NCI-H2081 treated with DMSO at 0.1 percent for 48 hours (cell line): ENCODE data around the gene RBMS1.
"Not testable (repeated sequence)": the region's sequence is repeated elsewhere in the genome, so short reads cannot be mapped to it uniquely, and the experiment has no call there.

Experiments
- DNase-seq: peaks from one replicate; lab custom pipeline; 2025; lab: John Stamatoyannopoulos, UW

The RBMS1 gene

DNA sequence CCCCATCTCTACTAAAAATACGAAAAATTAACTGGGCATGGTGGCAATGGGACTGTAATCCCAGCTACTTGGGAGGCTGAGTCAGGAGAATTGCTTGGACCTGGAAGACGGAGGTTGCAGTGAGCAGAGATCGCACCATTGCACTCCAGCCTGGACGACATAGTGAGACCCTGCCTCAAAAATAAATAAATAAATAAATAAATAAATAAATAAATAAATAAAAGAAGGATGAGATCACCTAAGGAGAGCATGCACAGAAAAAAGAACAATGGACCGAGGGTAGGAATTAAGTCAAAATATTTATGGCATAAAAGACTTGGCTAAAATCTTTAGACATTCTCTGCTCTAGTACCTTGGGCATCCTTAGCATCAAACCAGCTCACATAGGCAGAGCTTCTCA lies 8.9 kb upstream of the RBMS1 start:
- no peak for DNase-seq

DNA sequence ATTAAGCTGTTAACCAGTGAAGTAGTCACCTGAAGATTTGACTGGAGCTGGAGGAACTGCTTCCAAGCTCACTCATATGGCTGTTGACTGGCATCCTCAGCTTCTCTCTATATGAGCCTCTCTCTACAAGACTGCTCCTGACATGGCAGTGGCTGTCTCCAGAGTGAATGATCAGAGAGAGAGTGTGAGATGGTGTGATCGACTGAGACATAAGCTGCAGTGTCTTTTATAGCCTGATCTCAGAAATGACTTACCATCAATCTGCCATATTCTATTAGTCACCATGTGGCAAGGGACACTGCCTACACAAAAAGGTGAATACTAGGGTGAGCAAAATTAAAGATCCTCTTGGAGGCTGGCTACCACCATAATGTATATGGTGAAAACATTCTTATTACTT lies 7.8 kb upstream of the RBMS1 start:
- no peak for DNase-seq

DNA sequence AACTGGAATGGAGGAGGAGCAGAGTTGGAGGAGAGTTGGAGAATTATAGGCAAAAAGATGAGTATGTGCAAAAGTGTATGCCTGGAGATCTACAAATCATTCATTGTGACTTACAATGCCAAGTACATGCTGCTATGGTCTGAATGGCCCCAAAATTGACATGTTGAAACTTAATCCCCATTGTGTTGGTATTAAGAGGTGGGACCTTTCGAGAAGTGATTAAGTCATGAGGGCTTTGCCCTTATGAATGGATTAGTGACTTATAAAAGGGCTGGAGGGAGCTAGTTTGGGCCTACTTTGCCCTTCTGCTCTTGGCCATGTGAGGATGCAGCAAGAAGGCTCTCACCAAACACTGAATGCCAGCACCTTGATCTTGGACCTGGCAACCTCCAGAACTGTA lies 6.3 kb upstream of the RBMS1 start:
- no peak for DNase-seq

DNA sequence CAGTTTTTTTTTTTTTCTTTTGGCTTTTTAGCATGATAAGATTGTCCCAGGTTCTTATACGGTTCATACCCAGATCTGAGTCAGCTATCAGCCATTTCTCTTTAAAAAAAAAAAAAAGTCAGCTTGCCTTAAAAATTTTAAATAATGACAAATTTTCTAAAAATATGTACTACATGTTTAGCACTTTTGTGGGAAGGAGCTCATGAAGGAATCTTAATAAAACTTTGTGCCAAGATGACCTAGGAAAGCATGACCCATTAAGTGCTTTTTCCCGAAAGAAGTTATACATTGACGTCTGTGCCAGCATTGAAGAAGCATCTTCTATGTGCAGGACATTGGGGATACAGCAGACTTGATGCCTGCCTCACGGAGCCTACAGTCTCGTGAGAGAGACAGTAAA lies 4.5 kb upstream of the RBMS1 start:
- DNase-seq = no peak

DNA sequence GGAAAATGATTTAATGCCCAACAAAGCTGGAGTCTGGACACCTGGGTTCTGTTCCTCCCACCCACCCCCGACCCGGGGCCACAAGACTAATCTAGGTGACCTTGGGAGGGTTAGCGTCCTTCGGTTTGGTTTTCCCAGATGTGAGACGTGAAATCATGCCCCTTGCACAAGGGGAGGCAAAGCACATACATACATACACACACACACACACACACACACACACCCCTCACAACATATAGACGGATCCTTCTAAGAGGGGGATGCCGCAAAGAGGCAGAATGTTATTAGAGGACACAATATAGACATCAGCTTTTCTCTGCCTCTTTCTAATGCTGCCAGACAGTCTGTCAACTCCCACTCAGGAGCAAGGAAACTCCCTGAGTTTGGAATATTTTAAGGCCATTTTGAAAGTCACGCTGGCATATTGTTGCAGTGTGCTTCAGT lies 616 bp upstream of the RBMS1 start:
- DNase-seq = no peak

DNA sequence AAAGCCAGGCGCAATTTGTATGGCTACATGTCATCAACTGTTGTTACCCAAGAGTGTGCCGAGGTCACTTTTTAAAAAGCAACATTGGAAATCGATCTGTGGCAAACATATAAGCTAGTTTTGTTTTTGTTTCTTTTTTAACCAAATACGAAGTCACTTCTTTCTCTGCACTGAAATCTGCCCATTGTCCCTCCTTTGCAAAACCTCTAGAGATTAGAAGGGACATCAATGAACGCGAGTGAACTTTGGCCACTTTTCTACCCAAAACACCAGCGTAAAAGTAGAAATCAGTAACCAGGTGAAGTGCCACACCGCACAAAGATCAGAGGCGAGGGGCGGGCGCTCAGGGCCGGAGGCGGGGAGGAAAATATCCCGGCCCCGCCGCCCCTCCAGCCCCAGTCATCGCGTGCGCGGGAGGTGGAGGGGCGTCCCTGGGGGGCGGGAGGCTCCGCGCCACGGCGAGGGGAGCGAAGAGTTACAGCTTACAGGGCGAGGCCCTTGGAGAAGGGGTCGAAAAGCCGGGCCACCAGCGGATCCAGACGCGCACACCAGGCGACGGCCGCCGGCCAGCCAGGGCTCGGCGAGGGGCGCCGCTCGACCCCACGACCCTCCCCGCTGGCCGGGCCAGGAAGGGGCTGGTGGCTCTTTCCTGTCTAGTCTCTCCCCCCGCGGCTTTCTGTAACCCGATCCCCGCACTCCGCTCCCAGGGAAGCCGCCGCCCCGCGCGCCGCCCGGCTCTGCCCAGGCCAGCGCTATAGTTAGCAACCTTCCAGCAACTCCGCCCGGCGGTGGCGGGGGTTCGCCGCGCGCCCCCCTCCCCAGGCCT lies 993 bp downstream of the RBMS1 start:
- DNase-seq = no peak

DNA sequence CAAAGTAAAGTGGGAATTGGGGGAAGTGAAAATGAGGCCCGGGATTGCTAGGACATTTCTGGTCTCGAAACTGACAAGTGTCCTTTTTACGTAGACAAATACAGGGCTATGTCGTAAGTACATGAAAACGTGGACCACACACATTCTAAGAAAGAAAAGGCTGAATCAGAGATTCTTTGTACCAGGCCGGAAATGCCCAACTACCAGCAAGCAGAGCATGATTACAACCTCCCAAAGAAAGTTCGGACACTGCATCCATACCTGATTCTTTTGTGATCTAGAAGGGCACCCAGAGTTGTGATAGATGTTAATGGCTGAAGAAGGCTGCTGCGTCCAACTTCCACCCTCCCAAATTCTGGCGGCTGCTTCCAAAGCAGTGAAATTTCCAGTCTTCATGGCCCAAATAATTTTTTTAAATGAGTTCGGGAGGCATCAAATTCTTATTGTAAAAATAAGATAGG lies 1.7 kb downstream of the RBMS1 start:
- no peak for DNase-seq

DNA sequence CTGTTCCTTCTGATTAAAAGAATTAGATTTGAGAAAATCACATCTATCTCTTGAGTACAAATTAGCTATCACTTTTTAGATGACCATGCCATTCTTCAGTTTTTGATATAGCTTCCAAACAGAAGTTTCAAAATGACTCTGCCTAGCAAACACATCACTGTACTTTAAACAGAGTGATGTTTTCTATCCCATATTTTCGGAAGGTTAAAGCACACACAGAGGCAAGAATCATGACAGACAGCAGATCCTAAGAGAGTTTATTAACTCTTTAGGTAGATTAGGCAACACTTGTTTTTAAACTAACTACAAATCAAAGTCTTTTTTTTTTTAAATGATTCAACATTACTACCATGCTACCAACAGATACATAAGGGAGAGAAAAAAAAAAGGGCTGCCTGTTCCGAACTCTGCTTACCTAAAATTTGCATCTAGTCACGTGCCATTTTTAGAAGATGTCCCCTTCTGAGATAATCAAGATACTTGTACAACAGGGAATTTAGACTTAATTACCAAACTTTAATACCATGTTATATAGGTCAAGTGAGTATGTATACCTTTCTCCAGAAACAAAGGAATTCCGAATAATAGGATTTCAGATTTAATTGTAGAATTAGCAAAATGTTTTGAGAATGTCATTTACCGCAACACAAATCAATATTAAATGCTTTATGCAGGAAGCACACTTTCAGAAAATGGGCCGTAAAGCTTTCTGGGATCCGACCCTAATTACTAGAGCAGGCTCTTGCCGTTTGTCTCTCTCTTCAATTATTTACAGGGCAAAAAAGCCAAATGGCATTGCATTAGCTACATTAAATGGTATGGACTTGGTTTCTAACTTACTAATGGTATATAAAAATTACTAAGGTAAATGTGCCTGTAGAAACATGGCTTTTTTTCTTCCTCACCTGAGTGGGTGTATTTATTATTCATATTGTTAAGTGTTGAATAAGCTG lies 2.6 kb downstream of the RBMS1 start:
- no peak for DNase-seq

DNA sequence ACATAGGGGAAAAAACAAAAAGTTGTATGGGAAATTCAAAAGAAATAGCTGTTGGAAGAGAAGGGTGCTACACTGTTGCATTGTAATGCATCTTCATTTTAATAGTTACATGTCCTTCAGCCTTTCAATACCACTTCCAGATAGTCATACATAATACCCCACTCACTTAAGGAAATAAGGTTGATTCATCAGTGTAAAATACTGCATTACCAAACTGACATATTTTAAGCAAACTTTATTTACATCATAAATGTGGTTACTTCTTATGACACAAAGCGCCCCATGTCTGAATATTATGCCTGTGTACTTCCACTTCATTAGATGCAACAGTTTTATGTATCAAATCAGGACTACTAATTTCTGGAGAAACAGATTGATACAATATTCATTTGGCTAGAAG lies 4.5 kb downstream of the RBMS1 start:
- DNase-seq = no peak

DNA sequence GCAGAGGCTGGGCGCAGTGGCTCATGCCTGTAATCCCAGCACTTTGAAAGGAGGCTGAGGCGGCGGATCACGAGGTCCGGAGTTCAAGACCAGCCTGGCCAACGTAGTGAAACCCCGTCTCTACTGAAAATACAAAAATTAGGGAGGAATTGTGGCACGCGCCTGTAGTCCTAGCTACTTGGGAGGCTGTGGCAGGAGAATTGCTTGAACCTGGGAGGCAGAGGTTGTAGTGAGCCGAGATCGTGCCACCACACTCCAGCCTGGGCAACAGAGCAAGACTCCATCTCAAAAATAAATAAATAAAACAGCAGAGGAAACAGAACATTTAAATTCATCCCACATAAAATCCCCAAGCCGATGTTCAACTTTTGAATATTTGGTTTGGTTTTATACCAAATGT lies 5.3 kb downstream of the RBMS1 start:
- not testable (repeated sequence) for DNase-seq

DNA sequence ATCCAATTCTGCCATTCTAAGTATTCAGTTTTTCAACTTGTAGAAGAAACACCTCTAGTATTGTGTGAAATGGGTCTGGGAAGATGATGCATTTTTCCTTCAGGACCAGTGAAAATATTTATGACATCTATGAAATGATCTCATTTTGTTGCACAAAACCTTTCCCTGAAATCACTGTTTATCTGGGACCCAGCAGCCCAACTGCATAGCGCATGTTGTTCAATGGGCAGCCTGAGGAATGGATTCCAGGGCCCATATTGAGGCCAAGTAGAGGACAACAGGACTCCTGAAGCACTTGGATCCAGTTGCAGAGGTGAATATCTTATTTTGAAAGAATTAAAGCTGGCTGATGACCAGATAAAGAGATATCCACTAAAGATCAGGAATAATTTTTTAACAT lies 7.3 kb downstream of the RBMS1 start:
- DNase-seq = no peak

DNA sequence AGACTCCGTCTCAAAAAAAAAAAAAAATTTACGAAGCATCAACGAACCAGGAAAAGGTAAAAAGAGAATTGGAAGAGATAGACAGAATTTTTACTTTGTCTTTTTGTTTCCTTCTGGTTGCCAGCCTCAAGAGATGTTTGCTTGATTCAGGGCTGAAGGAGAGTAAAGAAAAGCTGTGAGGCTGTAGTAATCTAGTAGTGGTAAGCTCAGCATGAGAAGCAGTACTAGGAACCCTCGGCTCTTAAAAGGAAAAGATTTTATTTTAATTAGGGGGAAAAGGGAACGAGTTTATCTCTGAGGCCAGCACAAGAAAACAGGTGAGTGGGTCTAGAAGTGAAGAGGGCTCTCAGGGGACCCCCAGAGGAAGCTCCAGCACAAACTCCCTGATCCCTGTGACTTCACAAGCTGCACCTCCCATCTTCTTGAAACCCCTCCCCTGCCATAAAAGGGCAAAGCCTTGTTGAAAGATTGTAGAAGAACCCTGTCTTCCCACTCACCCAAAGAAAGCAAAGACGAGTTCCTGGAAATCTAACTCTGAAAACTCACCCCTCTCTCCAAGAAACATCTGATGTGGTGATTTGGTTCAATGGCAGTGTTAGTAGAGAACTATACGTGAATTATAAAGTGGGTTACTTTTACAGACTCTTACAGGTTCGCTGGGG lies 8.6 kb downstream of the RBMS1 start:
- no peak for DNase-seq

DNA sequence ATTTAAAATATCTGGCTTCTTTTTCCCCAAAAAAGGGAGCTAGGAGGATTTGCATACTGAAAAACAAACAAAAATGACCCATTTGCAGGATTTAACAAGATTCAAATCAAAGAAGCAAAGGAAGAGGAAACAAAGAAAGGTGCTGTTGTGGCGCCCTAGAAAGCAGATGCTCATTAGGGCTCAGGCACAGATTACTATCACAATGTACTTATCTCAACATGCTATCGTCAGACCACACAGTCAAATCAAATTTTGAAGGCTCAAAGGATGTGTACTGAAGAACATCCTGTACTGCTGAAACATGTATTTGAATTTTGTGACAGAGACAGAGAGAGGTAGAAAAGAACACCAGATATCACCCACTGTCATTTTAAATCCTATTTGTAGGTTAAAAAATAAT lies 10.9 kb downstream of the RBMS1 start:
- DNase-seq = no peak

DNA sequence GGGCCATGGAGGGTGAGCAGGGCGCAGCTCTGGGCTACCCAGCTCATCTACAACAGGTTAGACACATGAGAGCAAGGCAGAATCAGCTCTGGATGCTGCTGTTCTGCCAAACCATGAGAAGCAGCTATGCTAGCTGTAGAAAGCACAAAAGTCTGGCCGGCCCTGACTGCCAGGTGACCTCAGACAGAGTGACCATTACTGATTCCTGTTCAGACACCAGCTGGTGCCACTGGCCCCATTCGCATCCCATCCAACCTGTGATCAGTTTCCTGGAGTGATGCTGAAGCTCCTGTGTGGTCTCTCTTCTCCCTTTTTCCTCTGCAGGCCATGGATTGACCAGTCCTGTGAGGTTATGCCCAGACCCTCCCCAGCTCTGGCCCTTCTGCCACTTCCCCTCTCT lies 14.3 kb downstream of the RBMS1 start:
- DNase-seq = no peak

DNA sequence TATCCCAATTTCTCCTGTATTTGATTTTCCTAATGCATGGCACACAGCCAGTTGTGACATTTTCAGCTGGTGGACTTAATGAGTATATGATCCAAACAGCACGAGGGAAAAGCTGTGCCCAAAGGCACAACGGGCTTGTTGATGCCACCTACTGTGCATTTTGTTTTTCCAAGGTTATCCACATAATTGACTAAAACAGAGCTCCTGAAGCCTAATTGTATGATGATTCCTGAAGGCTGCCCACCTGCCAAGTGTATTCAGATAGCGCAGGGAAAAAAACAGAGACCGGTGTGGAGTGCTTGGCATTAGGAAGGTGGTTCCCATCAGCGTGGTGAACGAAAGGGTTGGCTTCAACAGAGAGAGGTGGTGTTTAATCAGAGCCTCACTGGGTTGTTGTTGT lies 14.9 kb downstream of the RBMS1 start:
- peak; percentile 56 for DNase-seq

DNA sequence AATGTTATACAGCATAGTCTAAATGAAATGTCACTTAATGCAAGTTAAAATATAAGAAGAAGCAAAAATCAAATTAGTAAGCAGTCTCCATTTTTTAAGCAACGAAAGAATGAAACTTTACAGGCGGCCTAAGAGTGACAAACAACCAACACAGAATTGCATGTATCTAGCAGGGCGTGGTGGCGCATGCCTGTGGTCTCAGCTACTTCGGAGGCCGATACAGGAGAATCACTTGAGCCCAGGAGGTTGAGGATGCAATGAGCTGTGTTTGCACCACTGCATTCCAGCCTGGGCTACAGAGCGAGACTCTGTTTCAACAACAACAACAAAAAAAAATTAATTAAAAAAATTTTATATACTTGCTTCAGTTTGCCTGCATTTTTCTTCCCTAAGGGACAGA lies 16.6 kb downstream of the RBMS1 start:
- DNase-seq = no peak

DNA sequence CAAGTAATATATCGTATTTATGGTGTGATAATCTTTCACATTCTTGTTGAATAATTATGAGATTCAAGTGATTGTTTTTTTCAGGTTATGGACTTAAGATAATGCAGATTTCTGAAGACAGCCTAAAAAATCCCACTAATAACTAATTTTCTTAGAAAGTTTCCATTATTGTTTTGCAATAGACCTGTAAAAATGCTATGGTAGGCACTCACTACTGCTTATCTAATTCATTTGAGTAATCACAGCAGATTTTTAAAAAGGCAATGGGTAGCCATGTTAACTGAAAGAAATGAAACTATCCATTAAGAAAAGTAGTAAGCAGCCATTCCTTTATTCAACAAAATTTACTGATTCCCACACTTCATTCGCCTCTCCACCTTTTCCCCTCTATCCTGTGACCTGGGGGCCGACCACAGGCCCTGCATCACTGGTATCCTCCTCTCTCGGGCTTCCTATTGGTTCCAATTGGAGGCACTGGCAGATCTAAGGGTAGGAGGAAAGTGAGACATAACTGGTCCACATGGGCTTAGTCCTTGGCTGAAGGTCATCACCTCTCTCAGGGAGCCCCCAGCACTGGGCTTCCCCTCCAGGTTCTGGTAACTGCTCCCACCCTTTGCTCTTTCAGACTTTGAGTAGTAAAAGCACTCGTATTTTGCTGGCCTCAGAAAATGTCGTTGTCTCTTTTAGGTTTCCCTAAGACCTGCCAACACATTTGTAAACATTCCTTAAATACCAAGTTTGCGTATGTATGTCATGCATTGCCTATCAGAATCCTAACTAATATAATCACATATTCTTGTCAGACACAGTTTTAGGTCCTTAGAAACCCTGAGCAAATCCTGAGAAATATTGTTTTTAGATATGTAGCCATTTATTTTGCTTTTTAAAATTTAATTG lies 18.5 kb downstream of the RBMS1 start:
- DNase-seq = no peak

DNA sequence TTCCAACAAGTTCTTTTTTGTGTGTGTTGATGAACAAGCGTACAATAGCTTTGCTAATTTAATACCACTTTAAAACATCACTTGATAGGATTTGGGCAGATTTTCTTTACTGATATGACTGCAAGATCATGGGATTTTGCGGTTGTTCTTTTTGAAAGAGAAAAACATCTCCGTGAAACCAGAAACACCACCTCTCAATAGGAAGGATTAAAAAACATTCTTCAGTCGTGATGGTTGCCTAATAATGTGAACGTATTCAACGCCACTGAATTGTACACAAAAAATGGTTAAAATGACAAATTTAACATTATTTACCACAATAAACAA lies 19.3 kb downstream of the RBMS1 start:
- DNase-seq = no peak

DNA sequence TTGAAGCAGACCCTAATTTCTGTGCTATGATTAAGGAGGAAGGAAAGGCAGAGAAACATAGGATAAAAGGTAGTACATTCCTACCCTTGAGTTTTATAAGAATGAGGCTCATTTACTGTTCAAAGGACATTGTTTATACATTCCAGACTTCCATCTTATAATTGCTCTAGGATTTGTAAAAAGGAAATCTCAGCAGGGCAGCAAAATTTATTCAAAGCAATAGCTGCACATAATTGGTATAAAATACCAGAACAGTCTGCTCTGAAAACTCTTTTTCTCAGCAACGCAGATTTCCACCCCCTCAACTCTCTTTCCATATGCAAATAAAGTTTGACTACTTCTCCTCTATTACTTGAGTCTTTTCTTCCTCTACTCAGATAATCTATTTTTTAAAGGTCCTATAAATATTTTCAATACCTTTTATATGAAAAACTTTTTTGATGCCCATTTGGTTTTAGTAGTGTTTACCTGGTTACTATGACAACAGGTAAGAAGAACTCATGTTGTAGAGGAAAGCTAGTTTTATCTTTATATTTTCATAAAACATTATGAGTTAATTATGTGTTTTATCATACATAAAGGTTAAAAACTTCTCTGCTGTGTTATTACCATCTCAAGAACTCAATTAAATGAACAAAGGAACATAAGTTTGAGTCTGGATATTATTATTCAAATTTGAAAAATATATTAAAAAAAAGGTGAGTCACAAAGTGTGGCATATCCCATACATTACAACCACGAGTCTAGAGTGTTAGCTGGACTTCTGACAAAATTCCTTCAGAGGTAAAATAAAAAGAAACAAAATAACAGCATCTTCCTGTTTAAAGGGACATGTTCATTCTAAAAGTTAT lies 19.9 kb downstream of the RBMS1 start:
- no peak for DNase-seq

DNA sequence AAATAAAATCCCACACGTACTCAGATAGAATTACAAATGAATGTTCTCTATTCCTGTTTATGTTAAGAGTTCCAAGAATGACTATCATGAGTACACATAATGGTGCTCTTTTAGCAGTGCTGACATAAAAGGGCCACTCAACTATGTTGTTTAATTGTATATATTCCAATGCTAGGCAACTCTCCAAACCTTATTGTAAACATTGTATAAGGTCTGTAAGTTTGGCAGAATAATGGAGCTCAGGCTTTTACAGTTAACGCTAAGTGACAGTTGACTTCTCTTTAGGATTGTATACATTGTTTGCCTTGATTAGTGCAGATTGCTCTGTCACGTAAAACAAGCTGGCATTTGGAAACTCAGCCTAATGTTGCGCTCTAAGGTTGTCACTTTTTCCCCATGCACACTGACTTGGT lies 20.8 kb downstream of the RBMS1 start:
- DNase-seq = peak; percentile 48

DNA sequence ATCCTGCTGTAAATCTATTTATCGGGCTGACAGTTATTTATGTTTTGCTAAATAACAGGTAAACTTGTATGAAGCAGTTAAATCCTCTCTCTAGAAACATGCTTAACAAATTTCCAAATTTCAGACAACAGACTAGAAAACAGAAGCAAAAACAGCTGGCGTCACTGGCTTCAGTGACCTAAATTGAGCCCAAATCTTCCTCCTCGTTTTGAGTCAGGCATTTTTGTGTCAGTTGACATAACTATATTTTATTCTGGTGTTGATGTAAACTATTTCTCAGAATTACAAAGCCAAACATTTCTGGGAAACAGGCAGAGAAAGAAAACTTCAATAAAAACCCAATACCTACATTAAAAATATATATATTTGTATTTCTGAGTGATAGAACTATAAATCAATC lies 21.7 kb downstream of the RBMS1 start:
- no peak for DNase-seq
